HG03565 (cell line): Measurements from ENCODE around the gene YWHAB.

Experiments used
- ATAC-seq: cut with Tn5 transposase; IDR thresholded peaks from one replicate; pipeline ENCODE4 v1.9.1; 2021; ENCODE audit warnings: mild to moderate bottlenecking, moderate library complexity; ENCODE audit not compliant: unreplicated experiment

Gene YWHAB

DNA sequence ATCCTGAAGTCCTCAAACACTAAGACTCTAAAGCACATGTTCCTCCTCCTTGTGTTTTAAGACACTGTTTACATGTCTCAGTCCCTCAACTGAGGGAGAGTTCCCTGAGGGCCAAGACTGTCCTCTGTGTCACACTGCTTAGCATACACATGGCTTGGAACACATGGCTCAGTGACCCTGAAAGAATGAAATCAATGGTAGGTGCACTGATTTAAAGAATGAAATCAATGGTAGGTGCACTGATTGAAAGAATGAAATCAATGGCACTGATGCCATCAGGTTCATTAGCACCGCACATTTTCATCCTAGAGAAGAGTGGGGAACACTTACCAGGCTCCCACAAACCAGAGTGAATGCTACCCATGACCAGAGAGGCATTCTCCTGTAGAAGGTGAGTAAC, 64.9 kb downstream of the YWHAB start:
- ATAC-seq: no peak

DNA sequence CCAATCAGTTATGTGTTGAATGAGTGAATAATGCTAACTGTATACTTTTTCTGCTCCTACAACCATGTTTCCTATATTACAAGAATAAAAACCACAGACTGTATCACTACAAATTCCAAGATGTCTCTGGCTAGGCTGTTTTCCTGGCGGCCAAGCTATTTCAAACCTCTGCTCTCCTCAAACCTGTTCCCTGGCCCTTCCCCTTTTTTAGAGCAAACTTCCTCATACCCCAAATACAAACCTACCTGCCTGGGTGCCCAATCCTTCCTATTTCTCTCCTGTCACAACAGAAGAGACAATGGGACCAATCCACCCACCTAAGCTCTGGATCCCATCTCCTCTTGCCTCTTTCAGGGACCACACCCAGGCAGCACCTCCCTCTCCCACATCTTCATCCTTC, 67.2 kb downstream of the YWHAB start:
- no peak for ATAC-seq

DNA sequence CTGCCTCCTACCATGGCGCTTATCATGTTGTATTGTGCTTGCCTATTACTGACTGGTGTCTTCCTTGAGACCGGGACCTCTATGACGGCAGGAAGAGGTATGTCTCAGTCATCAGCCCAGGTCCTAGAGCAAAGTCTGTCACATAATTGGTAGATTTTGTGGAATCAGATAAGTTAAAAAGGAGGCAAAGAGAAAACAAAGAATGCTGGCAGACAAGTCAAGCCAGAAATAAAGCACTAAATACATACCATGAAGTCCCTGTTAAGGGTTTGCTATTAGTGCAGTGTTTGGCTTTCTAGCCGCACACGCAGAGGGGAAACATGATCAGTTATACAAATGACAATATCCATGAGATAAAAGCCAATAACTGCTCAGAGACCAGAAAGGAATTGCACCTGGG, 68.7 kb downstream of the YWHAB start:
- no peak for ATAC-seq

DNA sequence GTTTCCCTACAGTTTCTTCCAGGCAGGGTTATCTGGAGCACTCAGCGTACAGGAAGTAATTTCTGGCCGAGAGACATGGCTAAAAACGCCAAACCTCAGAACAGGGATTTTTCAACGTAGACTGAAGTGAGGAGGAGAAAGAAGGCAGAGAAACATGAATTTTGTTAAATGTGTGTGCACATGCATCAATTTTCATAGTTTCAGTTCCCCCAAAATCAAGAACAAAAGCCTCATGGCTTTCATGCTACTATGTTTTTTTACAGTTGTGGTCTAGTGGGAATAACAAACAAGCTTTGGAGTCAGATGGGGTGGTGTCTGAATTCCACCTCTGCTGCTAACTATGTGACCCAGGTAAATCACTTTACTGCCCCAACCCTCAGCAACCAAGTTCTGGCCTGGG, 69.8 kb downstream of the YWHAB start:
- no peak for ATAC-seq

DNA sequence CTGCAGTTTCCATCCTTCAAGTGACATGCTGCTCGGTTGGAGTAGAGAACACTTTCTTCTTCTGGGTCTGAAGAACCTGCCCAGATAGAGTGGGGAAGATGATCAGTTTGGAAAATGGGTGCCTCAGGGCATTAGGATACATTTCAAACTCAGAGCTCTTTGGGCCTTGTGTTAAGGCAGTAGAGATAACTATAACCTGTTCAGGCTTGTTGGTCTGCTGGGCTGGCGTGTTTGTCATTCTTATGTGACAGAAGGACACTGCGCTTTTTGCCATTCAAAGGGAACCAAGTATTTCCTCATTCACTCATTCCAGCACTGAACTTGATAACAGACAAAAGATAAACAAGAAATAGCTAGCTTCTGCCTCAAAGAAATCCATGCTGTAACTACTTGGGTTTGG, 70.9 kb downstream of the YWHAB start:
- ATAC-seq: no peak
